RWPE2 (cell line): Measurements from ENCODE around the gene ZNF511.

Experiments used
- ATAC-seq: fragments of 200-7000 bp; cut with Tn5 transposase; 3 replicates; pipeline ENCODE4 v1.9.1; 2021; ENCODE audit warnings: low read depth
- DNase-seq: peaks from one replicate; pipeline ENCODE4 v3.0.0-alpha.2; 2020; ENCODE audit warnings: low spot score
- H3K27ac ChIP-seq: fragments of 450-650 bp; 2 replicates; pipeline ENCODE4 v1.5.1; 2017; ENCODE audit warnings: mild to moderate bottlenecking; ENCODE audit not compliant: poor library complexity, severe bottlenecking
- H3K27me3 ChIP-seq: fragments of 250-450 bp; sonication (Bioruptor Pico); 2 replicates; pipeline ENCODE4 v1.5.1; 2021; ENCODE audit warnings: mild to moderate bottlenecking, moderate library complexity; ENCODE audit not compliant: insufficient read depth, poor library complexity, severe bottlenecking
- H3K36me3 ChIP-seq: fragments of 250-450 bp; sonication (Bioruptor Pico); 2 replicates; pipeline ENCODE4 v1.5.1; 2020; ENCODE audit warnings: low read depth, mild to moderate bottlenecking, moderate library complexity
- H3K4me1 ChIP-seq: fragments of 250-450 bp; sonication (Bioruptor Pico); 2 replicates; pipeline ENCODE4 v1.5.1; 2021; ENCODE audit warnings: mild to moderate bottlenecking, moderate library complexity; ENCODE audit not compliant: insufficient read depth, poor library complexity, severe bottlenecking
- H3K4me3 ChIP-seq: fragments of 250-450 bp; sonication (Bioruptor Pico); 2 replicates; pipeline ENCODE4 v1.5.1; 2021; ENCODE audit warnings: mild to moderate bottlenecking, moderate library complexity; ENCODE audit not compliant: severe bottlenecking
- H3K9me3 ChIP-seq: fragments of 250-450 bp; sonication (Bioruptor Pico); 2 replicates; pipeline ENCODE4 v1.5.1; 2021; ENCODE audit warnings: mild to moderate bottlenecking, moderate library complexity; ENCODE audit not compliant: severe bottlenecking
- TF ChIP-seq, protein P1 (sequence below): fragments of 450-650 bp; IDR thresholded peaks from one replicate; pipeline ENCODE4 v1.5.1; 2017; ENCODE audit warnings: mild to moderate bottlenecking, moderate library complexity; ENCODE audit not compliant: poor library complexity, severe bottlenecking

The ZNF511 gene

GRCh38 chr10:133273534-133274143 lies 35.1 kb upstream of the ZNF511 start:
- no peak for DNase-seq
- Histone ChIP-seq H3K9me3 (no peaks in the 10 kb centered on the region), H3K27me3 (no peaks in the 10 kb centered on the region), H3K4me1 (peaks cover 31% of the 10 kb centered on the region), H3K27ac (no peak overlapping the region), H3K4me3 (no peak overlapping the region), H3K36me3 (peaks cover 18% of the 10 kb centered on the region)
- ATAC-seq = no peak
- TF ChIP-seq, protein P1, sequence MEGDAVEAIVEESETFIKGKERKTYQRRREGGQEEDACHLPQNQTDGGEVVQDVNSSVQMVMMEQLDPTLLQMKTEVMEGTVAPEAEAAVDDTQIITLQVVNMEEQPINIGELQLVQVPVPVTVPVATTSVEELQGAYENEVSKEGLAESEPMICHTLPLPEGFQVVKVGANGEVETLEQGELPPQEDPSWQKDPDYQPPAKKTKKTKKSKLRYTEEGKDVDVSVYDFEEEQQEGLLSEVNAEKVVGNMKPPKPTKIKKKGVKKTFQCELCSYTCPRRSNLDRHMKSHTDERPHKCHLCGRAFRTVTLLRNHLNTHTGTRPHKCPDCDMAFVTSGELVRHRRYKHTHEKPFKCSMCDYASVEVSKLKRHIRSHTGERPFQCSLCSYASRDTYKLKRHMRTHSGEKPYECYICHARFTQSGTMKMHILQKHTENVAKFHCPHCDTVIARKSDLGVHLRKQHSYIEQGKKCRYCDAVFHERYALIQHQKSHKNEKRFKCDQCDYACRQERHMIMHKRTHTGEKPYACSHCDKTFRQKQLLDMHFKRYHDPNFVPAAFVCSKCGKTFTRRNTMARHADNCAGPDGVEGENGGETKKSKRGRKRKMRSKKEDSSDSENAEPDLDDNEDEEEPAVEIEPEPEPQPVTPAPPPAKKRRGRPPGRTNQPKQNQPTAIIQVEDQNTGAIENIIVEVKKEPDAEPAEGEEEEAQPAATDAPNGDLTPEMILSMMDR = no peak

DNA sequence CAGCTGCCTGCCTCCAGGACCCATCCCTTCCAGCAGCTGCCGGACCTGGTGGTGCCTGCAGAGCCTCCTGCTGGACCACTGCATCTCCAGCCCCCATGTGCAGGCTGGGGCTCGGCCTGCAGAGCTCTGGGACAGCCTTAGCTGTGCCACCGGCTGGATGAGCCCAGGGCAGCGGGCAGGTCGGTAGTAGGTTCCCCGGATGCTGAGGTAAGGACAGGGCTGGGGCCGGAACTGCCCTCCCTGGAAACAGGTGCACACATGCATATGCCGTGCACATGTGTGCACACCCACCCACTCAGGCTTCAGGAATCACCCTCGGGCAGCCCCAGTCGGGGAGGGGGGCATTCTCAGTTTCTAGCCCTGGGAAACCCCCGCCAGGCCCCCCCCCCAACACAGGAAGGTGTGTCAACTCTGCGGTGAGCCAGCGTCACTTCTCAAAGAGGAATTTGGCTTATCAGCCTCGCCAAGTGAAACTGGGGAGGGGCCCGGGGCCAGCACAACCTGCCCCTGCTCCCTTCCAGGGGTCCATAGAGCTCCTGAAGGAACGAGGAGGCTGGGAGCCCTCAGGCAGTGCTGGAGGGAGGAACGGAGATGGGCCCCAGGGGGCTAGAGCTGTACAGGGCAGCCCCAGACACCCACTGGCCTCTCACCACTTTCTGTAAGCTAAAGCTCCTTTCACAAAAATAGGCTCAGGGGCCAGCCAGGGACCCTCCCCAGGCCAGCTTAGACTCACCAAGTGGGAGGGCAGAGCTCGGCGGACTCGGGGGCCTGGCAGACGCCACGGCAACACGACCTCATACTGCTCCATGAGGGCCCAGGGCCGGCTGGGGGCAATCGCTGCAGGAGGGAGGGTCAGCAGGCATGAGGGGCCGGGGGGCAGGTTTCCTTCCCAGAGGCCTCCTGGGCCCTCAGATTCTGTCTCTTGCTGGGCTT lies 33.7 kb upstream of the ZNF511 start:
- DNase-seq (no peak), ATAC-seq (peak; percentile 40)
- H3K9me3 ChIP-seq = no peaks in the 10 kb centered on the region
- peaks cover 25% of the 10 kb centered on the region for H3K36me3 ChIP-seq
- peak overlapping the region; percentile 43 for H3K4me3 ChIP-seq
- H3K27me3 ChIP-seq = no peaks in the 10 kb centered on the region
- peak overlapping the region; percentile 90 for H3K27ac ChIP-seq
- peaks cover 42% of the 10 kb centered on the region for H3K4me1 ChIP-seq
- TF ChIP-seq, protein P1 = no peak

- peaks cover 42% of the 10 kb centered on the region for H3K4me1 ChIP-seq
- peak overlapping the region; percentile 90 for H3K27ac ChIP-seq
Measured at GRCh38 chr10:133275684-133276092, 33.0 kb upstream of the ZNF511 start.

GRCh38 chr10:133276100-133276434 lies 32.6 kb upstream of the ZNF511 start:
- TF ChIP-seq, protein P1 = no peak
- ATAC-seq = no peak
- Histone ChIP-seq H3K36me3 (peaks cover 25% of the 10 kb centered on the region), H3K4me1 (peaks cover 42% of the 10 kb centered on the region), H3K27me3 (no peaks in the 10 kb centered on the region), H3K9me3 (no peaks in the 10 kb centered on the region), H3K27ac (peak overlapping the region; percentile 90), H3K4me3 (peak overlapping the region; percentile 43)
- DNase-seq = no peak

More at GRCh38 chr10:133275684-133276092, 33.0 kb upstream of the ZNF511 start:
- H3K9me3 ChIP-seq = no peaks in the 10 kb centered on the region
- ATAC-seq (no peak), DNase-seq (no peak)
- H3K36me3 ChIP-seq = peaks cover 25% of the 10 kb centered on the region
- no peaks in the 10 kb centered on the region for H3K27me3 ChIP-seq
- peak overlapping the region; percentile 43 for H3K4me3 ChIP-seq
- TF ChIP-seq, protein P1 = no peak
